ENCODE data around the gene ELOVL4. TPM values are rescaled to one million over a fixed set of nuclear protein-coding genes. Genes with fewer than 3 reads are reported as not detected.

Gene ELOVL4
- total RNA-seq, 1 experiment from 2014 or later, result 8.5 TPM

DNA sequence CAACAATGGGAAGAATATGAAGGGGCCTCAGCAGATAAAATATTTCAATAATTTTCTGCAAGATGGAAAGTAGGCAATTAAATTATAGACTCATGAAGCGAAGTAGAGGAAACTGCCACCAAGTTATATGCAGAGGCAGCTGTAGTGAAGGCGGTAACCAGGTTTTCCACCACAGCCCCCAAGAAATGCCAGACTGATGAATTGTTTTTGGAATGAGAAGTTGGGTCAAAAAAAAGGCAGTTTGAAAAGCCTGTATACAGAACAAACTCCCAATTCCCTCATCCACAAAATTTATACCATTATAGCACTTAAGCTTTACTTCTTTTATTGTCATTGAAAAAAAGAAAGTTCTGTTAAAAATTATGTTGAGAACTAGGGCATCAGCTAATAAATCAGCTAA is 45.3 kb downstream of the ELOVL4 start (continued):
- TF ChIP-seq, protein P1, sequence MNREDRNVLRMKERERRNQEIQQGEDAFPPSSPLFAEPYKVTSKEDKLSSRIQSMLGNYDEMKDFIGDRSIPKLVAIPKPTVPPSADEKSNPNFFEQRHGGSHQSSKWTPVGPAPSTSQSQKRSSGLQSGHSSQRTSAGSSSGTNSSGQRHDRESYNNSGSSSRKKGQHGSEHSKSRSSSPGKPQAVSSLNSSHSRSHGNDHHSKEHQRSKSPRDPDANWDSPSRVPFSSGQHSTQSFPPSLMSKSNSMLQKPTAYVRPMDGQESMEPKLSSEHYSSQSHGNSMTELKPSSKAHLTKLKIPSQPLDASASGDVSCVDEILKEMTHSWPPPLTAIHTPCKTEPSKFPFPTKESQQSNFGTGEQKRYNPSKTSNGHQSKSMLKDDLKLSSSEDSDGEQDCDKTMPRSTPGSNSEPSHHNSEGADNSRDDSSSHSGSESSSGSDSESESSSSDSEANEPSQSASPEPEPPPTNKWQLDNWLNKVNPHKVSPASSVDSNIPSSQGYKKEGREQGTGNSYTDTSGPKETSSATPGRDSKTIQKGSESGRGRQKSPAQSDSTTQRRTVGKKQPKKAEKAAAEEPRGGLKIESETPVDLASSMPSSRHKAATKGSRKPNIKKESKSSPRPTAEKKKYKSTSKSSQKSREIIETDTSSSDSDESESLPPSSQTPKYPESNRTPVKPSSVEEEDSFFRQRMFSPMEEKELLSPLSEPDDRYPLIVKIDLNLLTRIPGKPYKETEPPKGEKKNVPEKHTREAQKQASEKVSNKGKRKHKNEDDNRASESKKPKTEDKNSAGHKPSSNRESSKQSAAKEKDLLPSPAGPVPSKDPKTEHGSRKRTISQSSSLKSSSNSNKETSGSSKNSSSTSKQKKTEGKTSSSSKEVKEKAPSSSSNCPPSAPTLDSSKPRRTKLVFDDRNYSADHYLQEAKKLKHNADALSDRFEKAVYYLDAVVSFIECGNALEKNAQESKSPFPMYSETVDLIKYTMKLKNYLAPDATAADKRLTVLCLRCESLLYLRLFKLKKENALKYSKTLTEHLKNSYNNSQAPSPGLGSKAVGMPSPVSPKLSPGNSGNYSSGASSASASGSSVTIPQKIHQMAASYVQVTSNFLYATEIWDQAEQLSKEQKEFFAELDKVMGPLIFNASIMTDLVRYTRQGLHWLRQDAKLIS (CRISPR knock-in tag; IDR thresholded peaks at IDR 0.05; ENCODE audit: borderline replicate concordance), result no peak
- TF ChIP-seq TEAD4 (CRISPR knock-in tag; IDR thresholded peaks at IDR 0.05) (no peak), CREM (CRISPR knock-in tag; IDR thresholded peaks at IDR 0.05) (no peak), NR3C1 (CRISPR knock-in tag; conservative IDR thresholded peaks at IDR 0.05; ENCODE audit: low read depth) (no peak), RELA (CRISPR knock-in tag; IDR thresholded peaks at IDR 0.05; ENCODE audit: borderline replicate concordance) (no peak), FOXP1 (CRISPR knock-in tag; IDR thresholded peaks at IDR 0.05; ENCODE audit: borderline replicate concordance) (no peak)
- TF ChIP-seq, protein P2, sequence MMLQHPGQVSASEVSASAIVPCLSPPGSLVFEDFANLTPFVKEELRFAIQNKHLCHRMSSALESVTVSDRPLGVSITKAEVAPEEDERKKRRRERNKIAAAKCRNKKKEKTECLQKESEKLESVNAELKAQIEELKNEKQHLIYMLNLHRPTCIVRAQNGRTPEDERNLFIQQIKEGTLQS (CRISPR knock-in tag; conservative IDR thresholded peaks at IDR 0.05), result no peak

DNA sequence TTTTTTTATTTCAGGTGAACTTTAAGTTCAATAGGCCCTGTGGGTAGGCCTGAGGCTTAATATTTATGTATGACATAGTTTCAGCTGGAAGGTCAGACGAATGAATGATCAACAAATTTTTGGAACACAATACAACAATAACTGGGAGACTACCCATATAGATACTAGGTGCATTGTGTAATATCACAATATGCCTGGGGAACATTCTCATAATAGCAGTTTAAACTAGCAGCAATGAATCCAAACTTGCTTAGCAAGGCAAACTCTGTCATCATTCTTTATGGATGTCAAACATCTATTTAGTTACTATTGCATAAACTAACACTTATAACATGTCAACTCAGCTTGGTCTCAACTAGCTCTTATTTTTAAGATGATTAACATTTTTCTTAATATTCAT is 49.3 kb downstream of the ELOVL4 start:
- Mint-ChIP-seq H3K4me1 (no peaks in the 10 kb centered on the region), H3K27ac (no peak overlapping the region), H3K27me3 (ENCODE audit: low read depth) (no peaks in the 10 kb centered on the region), H3K36me3 (peaks cover 2% of the 10 kb centered on the region; the same call in 1 of the 2 replicates), H3K9me3 (peaks cover 6% of the 10 kb centered on the region), H3K4me3 (no peak overlapping the region)
- ChIA-PET POLR2A (no interaction called here), CTCF (no interaction called here)
- ATAC-seq (no peak), DNase-seq (ENCODE audit: low spot score) (no peak)
- TF ChIP-seq, protein P3, sequence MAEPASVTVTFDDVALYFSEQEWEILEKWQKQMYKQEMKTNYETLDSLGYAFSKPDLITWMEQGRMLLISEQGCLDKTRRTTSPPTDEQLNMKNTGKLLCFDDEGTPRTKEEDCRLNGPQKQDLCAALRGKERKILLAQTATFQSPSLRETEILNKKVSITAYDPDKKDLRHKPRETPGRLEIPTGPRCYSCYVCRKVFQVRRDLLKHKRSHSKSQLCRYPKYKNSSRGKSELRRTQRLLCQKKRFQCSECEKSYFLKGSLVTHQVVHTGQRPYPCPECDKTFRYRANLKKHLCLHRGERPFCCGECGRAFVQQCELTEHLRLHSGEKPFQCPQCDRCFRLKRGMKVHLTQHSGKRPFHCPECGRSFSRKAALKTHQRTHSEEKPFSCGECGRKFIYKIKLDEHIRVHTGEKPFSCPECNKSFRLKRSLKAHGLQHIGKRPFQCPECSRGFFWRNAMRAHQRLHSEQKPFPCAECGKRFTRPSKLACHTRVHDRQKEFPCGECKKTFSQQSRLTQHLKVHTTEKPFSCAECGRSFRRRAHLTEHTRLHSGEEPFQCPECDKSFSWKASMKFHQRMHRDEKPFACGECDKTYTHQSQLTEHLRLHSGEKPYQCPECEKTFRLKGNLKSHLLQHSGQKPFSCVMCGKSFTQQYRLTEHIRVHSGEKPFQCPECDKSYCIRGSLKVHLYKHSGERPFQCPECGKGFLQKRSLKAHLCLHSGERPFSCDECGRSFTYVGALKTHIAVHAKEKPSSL (CRISPR knock-in tag; conservative IDR thresholded peaks at IDR 0.05), result no peak
- TF ChIP-seq, protein P4, sequence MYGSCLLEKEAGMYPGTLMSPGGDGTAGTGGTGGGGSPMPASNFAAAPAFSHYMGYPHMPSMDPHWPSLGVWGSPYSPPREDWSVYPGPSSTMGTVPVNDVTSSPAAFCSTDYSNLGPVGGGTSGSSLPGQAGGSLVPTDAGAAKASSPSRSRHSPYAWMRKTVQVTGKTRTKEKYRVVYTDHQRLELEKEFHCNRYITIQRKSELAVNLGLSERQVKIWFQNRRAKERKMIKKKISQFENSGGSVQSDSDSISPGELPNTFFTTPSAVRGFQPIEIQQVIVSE (CRISPR knock-in tag; IDR thresholded peaks at IDR 0.05; ENCODE audit: borderline replicate concordance), result no peak
- TF ChIP-seq KAT7 (CRISPR knock-in tag; IDR thresholded peaks at IDR 0.05; ENCODE audit: borderline replicate concordance) (no peak), FOXK1 (CRISPR knock-in tag; IDR thresholded peaks at IDR 0.05) (no peak), ZNF263 (CRISPR knock-in tag; IDR thresholded peaks at IDR 0.05; ENCODE audit: low read depth) (no peak), ETV6 (CRISPR knock-in tag; IDR thresholded peaks at IDR 0.05) (no peak), FOXP1 (CRISPR knock-in tag; IDR thresholded peaks at IDR 0.05; ENCODE audit: borderline replicate concordance) (no peak), RELA (CRISPR knock-in tag; IDR thresholded peaks at IDR 0.05; ENCODE audit: borderline replicate concordance) (no peak), RORB (CRISPR knock-in tag; IDR thresholded peaks at IDR 0.05) (no peak), SOX15 (CRISPR knock-in tag; IDR thresholded peaks at IDR 0.05) (no peak)
- TF ChIP-seq, protein P5, sequence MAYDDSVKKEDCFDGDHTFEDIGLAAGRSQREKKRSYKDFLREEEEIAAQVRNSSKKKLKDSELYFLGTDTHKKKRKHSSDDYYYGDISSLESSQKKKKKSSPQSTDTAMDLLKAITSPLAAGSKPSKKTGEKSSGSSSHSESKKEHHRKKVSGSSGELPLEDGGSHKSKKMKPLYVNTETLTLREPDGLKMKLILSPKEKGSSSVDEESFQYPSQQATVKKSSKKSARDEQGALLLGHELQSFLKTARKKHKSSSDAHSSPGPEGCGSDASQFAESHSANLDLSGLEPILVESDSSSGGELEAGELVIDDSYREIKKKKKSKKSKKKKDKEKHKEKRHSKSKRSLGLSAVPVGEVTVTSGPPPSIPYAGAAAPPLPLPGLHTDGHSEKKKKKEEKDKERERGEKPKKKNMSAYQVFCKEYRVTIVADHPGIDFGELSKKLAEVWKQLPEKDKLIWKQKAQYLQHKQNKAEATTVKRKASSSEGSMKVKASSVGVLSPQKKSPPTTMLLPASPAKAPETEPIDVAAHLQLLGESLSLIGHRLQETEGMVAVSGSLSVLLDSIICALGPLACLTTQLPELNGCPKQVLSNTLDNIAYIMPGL (CRISPR knock-in tag; IDR thresholded peaks at IDR 0.05), result no peak
- TF ChIP-seq, protein P6, sequence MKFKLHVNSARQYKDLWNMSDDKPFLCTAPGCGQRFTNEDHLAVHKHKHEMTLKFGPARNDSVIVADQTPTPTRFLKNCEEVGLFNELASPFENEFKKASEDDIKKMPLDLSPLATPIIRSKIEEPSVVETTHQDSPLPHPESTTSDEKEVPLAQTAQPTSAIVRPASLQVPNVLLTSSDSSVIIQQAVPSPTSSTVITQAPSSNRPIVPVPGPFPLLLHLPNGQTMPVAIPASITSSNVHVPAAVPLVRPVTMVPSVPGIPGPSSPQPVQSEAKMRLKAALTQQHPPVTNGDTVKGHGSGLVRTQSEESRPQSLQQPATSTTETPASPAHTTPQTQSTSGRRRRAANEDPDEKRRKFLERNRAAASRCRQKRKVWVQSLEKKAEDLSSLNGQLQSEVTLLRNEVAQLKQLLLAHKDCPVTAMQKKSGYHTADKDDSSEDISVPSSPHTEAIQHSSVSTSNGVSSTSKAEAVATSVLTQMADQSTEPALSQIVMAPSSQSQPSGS (CRISPR knock-in tag; IDR thresholded peaks at IDR 0.05; ENCODE audit: borderline replicate concordance, low read depth), result no peak
- TF ChIP-seq, protein P7, sequence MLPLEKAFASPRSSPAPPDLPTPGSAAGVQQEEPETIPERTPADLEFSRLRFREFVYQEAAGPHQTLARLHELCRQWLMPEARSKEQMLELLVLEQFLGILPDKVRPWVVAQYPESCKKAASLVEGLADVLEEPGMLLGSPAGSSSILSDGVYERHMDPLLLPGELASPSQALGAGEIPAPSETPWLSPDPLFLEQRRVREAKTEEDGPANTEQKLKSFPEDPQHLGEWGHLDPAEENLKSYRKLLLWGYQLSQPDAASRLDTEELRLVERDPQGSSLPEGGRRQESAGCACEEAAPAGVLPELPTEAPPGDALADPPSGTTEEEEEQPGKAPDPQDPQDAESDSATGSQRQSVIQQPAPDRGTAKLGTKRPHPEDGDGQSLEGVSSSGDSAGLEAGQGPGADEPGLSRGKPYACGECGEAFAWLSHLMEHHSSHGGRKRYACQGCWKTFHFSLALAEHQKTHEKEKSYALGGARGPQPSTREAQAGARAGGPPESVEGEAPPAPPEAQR (CRISPR knock-in tag; IDR thresholded peaks at IDR 0.05), result no peak
- TF ChIP-seq, protein P8, sequence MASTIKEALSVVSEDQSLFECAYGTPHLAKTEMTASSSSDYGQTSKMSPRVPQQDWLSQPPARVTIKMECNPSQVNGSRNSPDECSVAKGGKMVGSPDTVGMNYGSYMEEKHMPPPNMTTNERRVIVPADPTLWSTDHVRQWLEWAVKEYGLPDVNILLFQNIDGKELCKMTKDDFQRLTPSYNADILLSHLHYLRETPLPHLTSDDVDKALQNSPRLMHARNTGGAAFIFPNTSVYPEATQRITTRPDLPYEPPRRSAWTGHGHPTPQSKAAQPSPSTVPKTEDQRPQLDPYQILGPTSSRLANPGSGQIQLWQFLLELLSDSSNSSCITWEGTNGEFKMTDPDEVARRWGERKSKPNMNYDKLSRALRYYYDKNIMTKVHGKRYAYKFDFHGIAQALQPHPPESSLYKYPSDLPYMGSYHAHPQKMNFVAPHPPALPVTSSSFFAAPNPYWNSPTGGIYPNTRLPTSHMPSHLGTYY (CRISPR knock-in tag; IDR thresholded peaks at IDR 0.05), result no peak
- TF ChIP-seq, protein P9, sequence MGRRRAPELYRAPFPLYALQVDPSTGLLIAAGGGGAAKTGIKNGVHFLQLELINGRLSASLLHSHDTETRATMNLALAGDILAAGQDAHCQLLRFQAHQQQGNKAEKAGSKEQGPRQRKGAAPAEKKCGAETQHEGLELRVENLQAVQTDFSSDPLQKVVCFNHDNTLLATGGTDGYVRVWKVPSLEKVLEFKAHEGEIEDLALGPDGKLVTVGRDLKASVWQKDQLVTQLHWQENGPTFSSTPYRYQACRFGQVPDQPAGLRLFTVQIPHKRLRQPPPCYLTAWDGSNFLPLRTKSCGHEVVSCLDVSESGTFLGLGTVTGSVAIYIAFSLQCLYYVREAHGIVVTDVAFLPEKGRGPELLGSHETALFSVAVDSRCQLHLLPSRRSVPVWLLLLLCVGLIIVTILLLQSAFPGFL (CRISPR knock-in tag; IDR thresholded peaks at IDR 0.05; ENCODE audit: borderline replicate concordance), result no peak

Measured in WTC11 (cell line).